ACC112 (cell line): ENCODE measurements around the gene OAF.

Experiments used
- H2AFZ ChIP-seq: fragments of 200-600 bp; sonication (generic); one replicate; pipeline ENCODE4 v1.6.0; 2017; ENCODE audit warnings: antibody characterized with exemption, low read length; ENCODE audit not compliant: unreplicated experiment
- H3K27ac ChIP-seq: fragments of 200-600 bp; sonication (generic); 2 replicates; pipeline ENCODE4 v1.5.1; 2014; ENCODE audit warnings: low read depth, mild to moderate bottlenecking, antibody characterized with exemption, low read length, moderate library complexity
- H3K27me3 ChIP-seq: fragments of 200-600 bp; sonication (generic); 2 replicates; pipeline ENCODE4 v1.6.1; 2014; ENCODE audit warnings: mild to moderate bottlenecking, antibody characterized with exemption, low read length, moderate library complexity, mixed read lengths; ENCODE audit not compliant: insufficient read depth
- H3K36me3 ChIP-seq: fragments of 200-600 bp; sonication (generic); 2 replicates; pipeline ENCODE4 v1.6.1; 2016; ENCODE audit warnings: mild to moderate bottlenecking, antibody characterized with exemption, low read length, moderate library complexity, mixed read lengths; ENCODE audit not compliant: insufficient read depth
- H3K4me1 ChIP-seq: fragments of 200-600 bp; sonication (generic); one replicate; pipeline ENCODE4 v1.6.1; 2016; ENCODE audit warnings: low read length, mixed read lengths; ENCODE audit not compliant: insufficient read depth, unreplicated experiment, control insufficient read depth
- H3K4me3 ChIP-seq: fragments of 200-600 bp; sonication (generic); 2 replicates; pipeline ENCODE4 v1.5.1; 2014; ENCODE audit warnings: mild to moderate bottlenecking, low read depth, low read length
- H3K79me2 ChIP-seq: fragments of 200-600 bp; sonication (generic); one replicate; pipeline ENCODE4 v1.6.0; 2016; ENCODE audit warnings: low read length; ENCODE audit not compliant: control insufficient read depth, unreplicated experiment, insufficient read depth

OAF gene

GRCh38 chr11:120210626-120211521, at the start of gene OAF:
Gene OAF, plus strand, starts transcription at chr11:120211032. Its CDS starts 248 bp downstream, at chr11:120211280.
- Histone ChIP-seq H3K36me3 (no peaks in the 10 kb centered on the region), H3K4me1 (peaks cover 44% of the 10 kb centered on the region), H3K4me3 (peak within 1 kb of the TSS; percentile 85), H3K79me2 (peaks cover 31% of the 10 kb centered on the region), H3K27ac (peak within 1 kb of the TSS; percentile 80), H3K27me3 (no peaks in the 10 kb centered on the region), H2AFZ (peak within 1 kb of the TSS; percentile 100)

GRCh38 chr11:120167659-120168058, 43.2 kb upstream of the OAF start:
- H3K4me3 ChIP-seq, result no peak overlapping the region
- no peaks in the 10 kb centered on the region for H3K36me3 ChIP-seq
- H3K79me2 ChIP-seq, result no peaks in the 10 kb centered on the region
- H3K4me1 ChIP-seq, result peaks cover 4% of the 10 kb centered on the region
- no peak overlapping the region for H3K27ac ChIP-seq
- peaks cover 73% of the 10 kb centered on the region for H3K27me3 ChIP-seq
- H2AFZ ChIP-seq, result no peak overlapping the region

- H3K79me2 ChIP-seq, result no peaks in the 10 kb centered on the region
- peak overlapping the region; percentile 45 for H2AFZ ChIP-seq
- H3K27me3 ChIP-seq, result peaks cover 77% of the 10 kb centered on the region
- H3K27ac ChIP-seq, result no peak overlapping the region
- H3K4me3 ChIP-seq, result peak overlapping the region; percentile 71
- peaks cover 4% of the 10 kb centered on the region for H3K4me1 ChIP-seq
- no peaks in the 10 kb centered on the region for H3K36me3 ChIP-seq
Measured at GRCh38 chr11:120168108-120168959, 42.5 kb upstream of the OAF start.

DNA sequence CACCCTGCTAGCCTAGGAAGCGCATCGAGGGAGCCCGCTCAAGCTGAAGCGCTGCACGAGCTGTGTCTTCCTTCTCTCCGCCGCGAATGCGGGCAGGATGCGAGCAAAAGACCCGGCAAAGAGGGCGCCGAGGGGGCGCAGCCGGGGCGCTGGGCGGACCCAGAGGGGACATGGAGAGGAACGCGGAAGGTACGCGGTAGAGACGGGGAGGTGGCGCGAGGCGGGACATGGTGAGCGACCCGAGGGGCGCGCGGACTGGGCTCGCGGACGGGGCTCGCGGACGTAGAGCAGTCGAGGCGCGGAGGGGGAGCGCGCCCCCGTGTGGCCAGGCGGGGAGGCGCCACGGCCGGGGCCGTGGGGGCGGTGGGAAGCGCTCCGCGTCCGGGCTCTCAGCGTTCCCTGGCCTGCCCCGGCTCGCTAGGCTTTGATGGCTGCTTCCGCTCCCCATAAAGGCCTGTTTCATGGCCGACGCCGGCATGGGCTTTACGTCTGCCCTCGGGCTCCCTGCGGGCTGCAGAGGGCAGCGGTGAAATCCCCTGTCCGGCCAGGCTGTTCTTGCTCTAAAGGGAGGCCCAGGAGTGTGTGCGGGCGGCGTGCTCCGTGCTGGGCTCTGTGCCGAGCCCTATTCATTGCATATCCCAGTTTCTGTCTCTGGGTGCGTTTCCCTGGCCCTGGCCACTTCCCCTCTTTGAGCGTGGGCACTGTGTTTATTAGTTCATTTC, 41.7 kb upstream of the OAF start:
- Histone ChIP-seq H2AFZ (peak overlapping the region; percentile 47), H3K36me3 (no peaks in the 10 kb centered on the region), H3K4me3 (peak overlapping the region; percentile 71), H3K27ac (no peak overlapping the region), H3K27me3 (peaks cover 79% of the 10 kb centered on the region), H3K79me2 (no peaks in the 10 kb centered on the region), H3K4me1 (peaks cover 4% of the 10 kb centered on the region)

DNA sequence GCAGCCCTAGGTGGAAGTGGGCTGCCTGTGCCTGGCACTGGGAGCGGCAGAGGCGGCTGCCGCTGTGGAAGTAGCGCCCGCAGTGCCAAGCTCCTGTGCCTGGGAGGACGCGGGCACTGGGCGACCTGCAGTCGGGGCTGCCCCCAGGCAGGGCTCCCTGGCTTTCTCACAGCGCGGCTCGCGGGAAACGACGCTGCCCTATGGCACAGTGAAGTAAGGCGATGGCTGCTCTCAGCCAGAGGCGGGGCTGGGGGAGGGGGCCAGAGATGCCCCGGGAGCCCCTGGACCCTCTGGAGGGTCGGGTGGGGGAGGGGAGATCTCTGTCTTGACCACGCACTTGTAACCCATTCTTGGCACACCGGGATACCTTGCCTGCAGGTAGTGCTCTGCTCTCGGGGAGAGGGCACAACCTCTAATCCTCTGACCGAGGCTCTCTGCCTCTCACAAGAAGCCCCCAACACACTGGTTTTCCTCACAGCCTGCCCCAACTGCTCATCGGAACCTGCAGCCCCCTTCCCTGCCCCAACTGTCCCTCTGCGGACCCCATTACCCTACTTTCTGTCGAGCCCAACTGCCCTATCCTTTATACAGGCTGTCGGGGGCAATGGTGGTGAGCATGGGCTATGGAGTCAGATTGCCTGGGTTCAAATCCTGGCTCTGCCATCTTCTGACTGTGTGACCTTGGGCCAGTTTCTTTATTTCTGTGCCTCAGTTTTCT, 40.7 kb upstream of the OAF start:
- H3K79me2 ChIP-seq, result no peaks in the 10 kb centered on the region
- peak overlapping the region; percentile 71; the same call in 1 of the 2 replicates for H3K4me3 ChIP-seq
- H3K4me1 ChIP-seq, result peaks cover 4% of the 10 kb centered on the region
- no peaks in the 10 kb centered on the region for H3K36me3 ChIP-seq
- H2AFZ ChIP-seq, result no peak overlapping the region
- peaks cover 79% of the 10 kb centered on the region for H3K27me3 ChIP-seq
- no peak overlapping the region for H3K27ac ChIP-seq

DNA sequence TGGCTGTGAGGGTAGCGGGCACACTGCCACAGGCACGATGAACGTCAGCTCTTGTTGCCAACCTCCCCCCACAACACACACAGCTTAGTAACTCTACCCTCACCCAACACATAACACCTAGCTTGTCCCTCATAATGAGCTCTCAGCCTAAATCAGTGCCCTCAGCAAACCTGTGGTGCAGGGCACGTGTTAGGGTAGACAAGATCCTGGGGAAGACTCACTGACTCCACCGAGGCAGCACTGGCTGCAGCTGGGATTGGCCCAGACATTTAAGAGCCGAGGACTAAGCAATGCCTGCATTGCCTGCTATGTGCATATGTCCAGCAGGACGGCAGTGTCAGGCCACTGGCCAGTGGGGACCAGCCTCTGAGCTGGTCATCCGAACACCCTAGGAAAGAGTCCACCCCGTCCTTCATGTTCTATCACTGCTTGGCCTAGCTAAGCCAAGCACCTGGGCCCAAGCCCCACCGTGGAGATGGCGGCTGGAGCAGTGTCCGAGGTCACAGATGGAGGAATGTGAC, 40.0 kb upstream of the OAF start:
- Histone ChIP-seq H3K4me3 (no peak overlapping the region), H3K27me3 (peaks cover 79% of the 10 kb centered on the region), H3K79me2 (no peaks in the 10 kb centered on the region), H2AFZ (no peak overlapping the region), H3K36me3 (no peaks in the 10 kb centered on the region), H3K27ac (no peak overlapping the region), H3K4me1 (peaks cover 4% of the 10 kb centered on the region)

DNA sequence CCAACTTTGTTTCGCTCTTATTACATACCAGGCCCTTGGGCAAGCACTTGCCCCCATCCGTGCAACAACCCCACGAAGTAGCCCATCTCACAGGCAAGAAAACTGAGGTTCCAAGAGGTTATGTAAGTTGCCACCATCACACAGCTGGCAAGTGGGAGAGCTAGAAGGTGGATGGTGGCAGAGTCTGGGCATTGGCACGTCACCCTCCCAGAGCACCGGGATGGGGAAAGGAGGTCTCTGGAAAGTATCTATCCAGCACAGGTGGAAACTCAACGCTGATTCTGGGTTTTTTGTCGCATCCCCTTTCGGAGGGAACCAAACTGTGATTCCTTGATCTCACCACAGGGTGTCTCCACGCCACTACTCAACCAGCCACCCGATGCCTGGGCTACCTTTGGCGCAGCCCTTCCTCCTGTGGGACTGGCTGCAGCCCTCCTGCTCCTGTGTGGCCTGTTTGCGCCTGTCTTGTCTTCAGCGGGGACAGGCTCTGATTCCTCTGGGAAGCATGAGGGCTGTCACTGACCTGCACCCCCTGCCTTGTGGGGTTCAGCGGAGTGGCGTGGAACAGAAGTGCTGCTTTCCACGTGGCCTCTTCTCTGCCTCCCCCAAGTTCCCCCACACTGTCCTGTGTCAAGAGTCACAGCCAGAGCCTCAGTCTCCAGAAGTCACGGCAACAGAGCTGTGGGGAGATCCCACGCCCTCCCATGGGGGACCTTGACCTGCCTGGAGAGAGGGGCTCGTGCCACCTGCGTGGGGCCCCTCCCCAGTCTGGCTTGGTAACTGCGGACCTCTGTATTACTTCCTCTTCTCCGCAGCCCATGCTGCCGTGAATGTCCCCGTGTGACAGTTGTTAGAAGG, 38.5 kb upstream of the OAF start:
- H3K27me3 ChIP-seq, result peaks cover 78% of the 10 kb centered on the region
- no peaks in the 10 kb centered on the region for H3K36me3 ChIP-seq

DNA sequence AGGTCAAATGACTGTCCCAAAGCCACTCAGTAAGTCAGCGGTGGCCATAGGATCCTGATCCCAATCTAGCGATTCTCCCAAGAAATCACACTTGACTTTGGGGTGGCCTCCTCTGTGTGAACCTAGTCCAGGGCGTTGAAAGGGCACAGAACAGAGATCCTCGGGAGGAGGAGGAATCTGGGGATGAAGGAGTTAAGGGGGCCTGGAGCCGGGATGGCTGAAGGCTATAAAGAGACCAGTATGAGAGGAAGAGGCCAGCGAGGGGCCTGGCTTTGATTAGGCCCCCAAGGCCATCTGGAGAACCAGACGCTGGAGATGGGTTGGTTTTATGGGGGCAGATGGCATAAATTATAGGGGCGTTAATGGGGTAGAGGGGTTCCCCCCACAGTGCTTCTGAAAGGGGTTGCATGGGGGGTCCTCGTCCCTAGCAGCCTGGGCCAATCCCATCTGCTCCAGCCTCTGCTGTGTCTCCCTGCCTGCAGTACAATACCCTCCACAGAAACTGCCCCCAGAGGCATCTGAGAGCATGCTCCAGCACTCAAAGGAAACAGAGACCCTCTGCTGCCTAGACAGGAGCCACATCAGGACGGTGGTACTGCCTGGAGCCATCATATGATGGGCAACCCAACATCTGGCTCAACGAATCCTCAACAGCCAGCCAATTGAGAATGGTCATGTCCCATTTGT, 37.7 kb upstream of the OAF start:
- Histone ChIP-seq H3K36me3 (no peaks in the 10 kb centered on the region), H3K4me3 (no peak overlapping the region), H3K27ac (no peak overlapping the region), H3K27me3 (peaks cover 74% of the 10 kb centered on the region), H3K79me2 (no peaks in the 10 kb centered on the region), H2AFZ (no peak overlapping the region), H3K4me1 (peaks cover 4% of the 10 kb centered on the region)

More for the DNA sequence above, 38.5 kb upstream of the OAF start:
- H2AFZ ChIP-seq, result no peak overlapping the region
- peaks cover 4% of the 10 kb centered on the region for H3K4me1 ChIP-seq
- no peaks in the 10 kb centered on the region for H3K79me2 ChIP-seq
- no peak overlapping the region for H3K4me3 ChIP-seq
- no peak overlapping the region for H3K27ac ChIP-seq

DNA sequence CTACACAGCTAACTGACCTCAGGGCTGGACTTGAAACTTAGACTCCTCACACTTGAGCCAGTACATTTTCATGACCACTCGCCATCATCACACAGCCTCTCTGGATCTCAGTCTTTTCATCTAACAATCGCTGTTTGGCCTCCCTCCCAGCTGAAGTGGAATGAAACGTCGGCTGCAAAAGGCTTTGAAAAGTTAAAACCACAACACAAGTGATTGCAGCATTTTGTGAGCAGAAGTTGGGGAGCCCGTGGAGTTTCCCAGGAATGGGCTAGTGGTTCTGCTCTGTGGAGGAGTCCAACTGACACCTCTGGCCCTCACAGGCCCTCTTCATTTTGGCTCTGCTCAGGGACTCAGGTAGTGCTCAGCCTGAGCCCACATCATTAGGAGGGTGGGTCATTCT, 37.0 kb upstream of the OAF start:
- no peak overlapping the region for H2AFZ ChIP-seq
- H3K4me1 ChIP-seq, result peaks cover 4% of the 10 kb centered on the region
- no peaks in the 10 kb centered on the region for H3K36me3 ChIP-seq
- H3K27ac ChIP-seq, result no peak overlapping the region
- peaks cover 67% of the 10 kb centered on the region for H3K27me3 ChIP-seq
- no peak overlapping the region for H3K4me3 ChIP-seq
- no peaks in the 10 kb centered on the region for H3K79me2 ChIP-seq
